GM12891 (cell line): ENCODE results near the gene SALL3.

Source experiments
- POLR2A ChIP-seq: IDR thresholded peaks from 2 replicates; pipeline ENCODE4 v1.6.1; 2011; ENCODE audit warnings: low read depth, low read length, control low read depth
- POLR2AphosphoS5 ChIP-seq: IDR thresholded peaks from 2 replicates; pipeline ENCODE4 v1.6.1; 2011; ENCODE audit warnings: low read depth, low read length, control low read depth
- SPI1 ChIP-seq: IDR thresholded peaks from 2 replicates; pipeline ENCODE4 v1.6.1; 2011; ENCODE audit warnings: low read depth, low read length, control low read depth
- TAF1 ChIP-seq: IDR thresholded peaks from 2 replicates; pipeline ENCODE4 v1.6.1; 2011; ENCODE audit warnings: low read depth, low read length, control low read depth

DNA sequence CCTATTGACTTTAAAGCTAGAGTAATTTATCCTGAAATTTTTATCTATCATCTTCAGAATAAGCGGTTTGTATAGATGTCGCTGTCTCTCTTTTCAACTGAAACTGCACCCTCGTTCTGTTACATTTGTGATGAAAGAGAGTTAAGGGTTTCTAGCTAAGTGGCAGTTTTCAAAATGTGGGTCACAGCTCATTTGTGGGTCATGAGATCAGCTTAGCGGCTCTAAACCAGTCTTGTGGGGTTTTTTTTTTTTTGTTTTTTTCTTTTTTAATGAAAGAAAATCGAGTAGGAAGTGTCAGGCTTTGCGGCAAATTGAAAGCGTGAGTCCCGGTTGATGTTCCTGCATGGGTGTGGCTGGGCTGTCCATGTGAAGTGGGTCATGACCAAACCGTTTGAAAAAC is 31.2 kb downstream of the SALL3 start:
- TF ChIP-seq POLR2A (no peak), TAF1 (no peak), POLR2AphosphoS5 (no peak), SPI1 (no peak)
